Fibroblast of lung (primary cell): ENCODE results near the gene FLT3.

Experiments
- EZH2 ChIP-seq: IDR thresholded peaks from 2 replicates; pipeline ENCODE4 v1.5.1; 2012; ENCODE audit warnings: low read length, control low read depth, mild to moderate bottlenecking; ENCODE audit errors: missing control alignments
- TF ChIP-seq, protein P1 (sequence below), 2 donors: IDR thresholded peaks in 1 of 2; conservative IDR thresholded peaks in 1 of 2; 1 replicate in 1 of 2; 2 replicates in 1 of 2; pipeline ENCODE4 v1.5.1; 2011 to 2012; ENCODE audit warnings: low read length in 2 of 2, control low read depth in 1 of 2, inconsistent platforms in 1 of 2, low read depth in 1 of 2, mild to moderate bottlenecking in 1 of 2

GRCh38 chr13:28128926-28129325, 28.6 kb upstream of the FLT3 start:
- TF ChIP-seq, protein P1, sequence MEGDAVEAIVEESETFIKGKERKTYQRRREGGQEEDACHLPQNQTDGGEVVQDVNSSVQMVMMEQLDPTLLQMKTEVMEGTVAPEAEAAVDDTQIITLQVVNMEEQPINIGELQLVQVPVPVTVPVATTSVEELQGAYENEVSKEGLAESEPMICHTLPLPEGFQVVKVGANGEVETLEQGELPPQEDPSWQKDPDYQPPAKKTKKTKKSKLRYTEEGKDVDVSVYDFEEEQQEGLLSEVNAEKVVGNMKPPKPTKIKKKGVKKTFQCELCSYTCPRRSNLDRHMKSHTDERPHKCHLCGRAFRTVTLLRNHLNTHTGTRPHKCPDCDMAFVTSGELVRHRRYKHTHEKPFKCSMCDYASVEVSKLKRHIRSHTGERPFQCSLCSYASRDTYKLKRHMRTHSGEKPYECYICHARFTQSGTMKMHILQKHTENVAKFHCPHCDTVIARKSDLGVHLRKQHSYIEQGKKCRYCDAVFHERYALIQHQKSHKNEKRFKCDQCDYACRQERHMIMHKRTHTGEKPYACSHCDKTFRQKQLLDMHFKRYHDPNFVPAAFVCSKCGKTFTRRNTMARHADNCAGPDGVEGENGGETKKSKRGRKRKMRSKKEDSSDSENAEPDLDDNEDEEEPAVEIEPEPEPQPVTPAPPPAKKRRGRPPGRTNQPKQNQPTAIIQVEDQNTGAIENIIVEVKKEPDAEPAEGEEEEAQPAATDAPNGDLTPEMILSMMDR (conservative IDR thresholded peaks at IDR 0.05 in 1 of 2, IDR thresholded peaks at IDR 0.05 in 1 of 2; ENCODE audit: low read depth in 1 of 2, low read length in 2 of 2): no peak
- TF ChIP-seq EZH2: no peak
